DOHH2 (cell line): Measurements from ENCODE around the gene CNTNAP2.

Experiments used
- H3F3A ChIP-seq: fragments of 200-600 bp; sonication (generic), shearing (Covaris generic); 2 replicates; pipeline ENCODE4 v1.6.0; 2016; ENCODE audit warnings: antibody characterized with exemption, mild to moderate bottlenecking; ENCODE audit not compliant: control insufficient read depth, insufficient read depth
- H3K27ac ChIP-seq: fragments of 200-600 bp; sonication (generic); 2 replicates; pipeline ENCODE4 v1.5.1; 2014; ENCODE audit warnings: low read depth, mild to moderate bottlenecking, low read length, moderate library complexity
- H3K27me3 ChIP-seq: fragments of 200-600 bp; sonication (generic); 2 replicates; pipeline ENCODE4 v1.6.1; 2014; ENCODE audit warnings: mild to moderate bottlenecking, low read length, mixed read lengths; ENCODE audit not compliant: control insufficient read depth
- H3K36me3 ChIP-seq: fragments of 200-600 bp; sonication (generic); 2 replicates; pipeline ENCODE4 v1.6.1; 2014; ENCODE audit warnings: mild to moderate bottlenecking, low read length, moderate library complexity, mixed read lengths; ENCODE audit not compliant: control insufficient read depth
- H3K4me1 ChIP-seq: fragments of 200-600 bp; sonication (generic); 2 replicates; pipeline ENCODE4 v1.6.1; 2014; ENCODE audit warnings: mild to moderate bottlenecking, low read length, mixed read lengths; ENCODE audit not compliant: control insufficient read depth
- H3K4me2 ChIP-seq: fragments of 200-600 bp; sonication (generic); 2 replicates; pipeline ENCODE4 v1.6.0; 2014; ENCODE audit warnings: mild to moderate bottlenecking, low read length, moderate library complexity
- H3K4me3 ChIP-seq: fragments of 200-600 bp; sonication (generic); 2 replicates; pipeline ENCODE4 v1.5.1; 2014; ENCODE audit warnings: mild to moderate bottlenecking, low read length, mixed read lengths
- H3K79me2 ChIP-seq: fragments of 200-600 bp; sonication (generic); 2 replicates; pipeline ENCODE4 v1.6.1; 2014; ENCODE audit warnings: mild to moderate bottlenecking, low read length, mixed read lengths; ENCODE audit not compliant: control insufficient read depth
- H3K9me2 ChIP-seq: fragments of 200-600 bp; sonication (generic); replicated peaks from 2 replicates; pipeline ENCODE4 v1.6.1; 2014; ENCODE audit warnings: mild to moderate bottlenecking, low read length, mixed read lengths; ENCODE audit not compliant: control insufficient read depth
- H3K9me3 ChIP-seq: fragments of 200-600 bp; sonication (generic); 2 replicates; pipeline ENCODE4 v1.6.1; 2014; ENCODE audit warnings: antibody characterized with exemption, low read length, mixed read lengths; ENCODE audit not compliant: control insufficient read depth, insufficient read depth
- H4K20me1 ChIP-seq: fragments of 200-600 bp; sonication (generic); 2 replicates; pipeline ENCODE4 v1.6.0; 2014; ENCODE audit warnings: low read depth, mild to moderate bottlenecking, antibody characterized with exemption, low read length, moderate library complexity; ENCODE audit not compliant: control insufficient read depth, insufficient read depth
- CTCF ChIP-seq: fragments of 200-600 bp; sonication (generic); IDR thresholded peaks from one replicate; pipeline ENCODE4 v1.5.1; 2014; ENCODE audit warnings: antibody characterized with exemption, mild to moderate bottlenecking, low read depth, low read length; ENCODE audit not compliant: poor library complexity, severe bottlenecking
- EZH2phosphoT487 ChIP-seq: fragments of 200-600 bp; sonication (generic); IDR thresholded peaks from 2 replicates; pipeline ENCODE4 v1.6.1; 2017; ENCODE audit warnings: borderline replicate concordance, mild to moderate bottlenecking, antibody characterized with exemption, low read length, moderate library complexity, mixed read lengths

Gene CNTNAP2

GRCh38 chr7:147376192-147376591, 1259.6 kb downstream of the CNTNAP2 start:
- no peak overlapping the region for H3K4me3 ChIP-seq
- no peak overlapping the region for H3K4me2 ChIP-seq
- no peaks in the 10 kb centered on the region for H3F3A ChIP-seq
- no peaks in the 10 kb centered on the region for H3K36me3 ChIP-seq
- no peaks in the 10 kb centered on the region for H4K20me1 ChIP-seq
- H3K4me1 ChIP-seq = no peaks in the 10 kb centered on the region
- H3K9me2 ChIP-seq = no peaks in the 10 kb centered on the region; the same call in 1 of the 2 replicates
- TF ChIP-seq EZH2phosphoT487 = no peak
- TF ChIP-seq CTCF = no peak
- no peaks in the 10 kb centered on the region for H3K79me2 ChIP-seq
- no peak overlapping the region for H3K27ac ChIP-seq
- H3K9me3 ChIP-seq = no peaks in the 10 kb centered on the region
- H3K27me3 ChIP-seq = no peaks in the 10 kb centered on the region

GRCh38 chr7:147380926-147381325, 1264.3 kb downstream of the CNTNAP2 start:
- Histone ChIP-seq H3K9me3 (no peaks in the 10 kb centered on the region), H3K4me1 (no peaks in the 10 kb centered on the region), H3F3A (no peaks in the 10 kb centered on the region), H3K36me3 (no peaks in the 10 kb centered on the region), H3K27ac (no peak overlapping the region), H3K4me3 (no peak overlapping the region), H3K4me2 (no peak overlapping the region), H3K79me2 (no peaks in the 10 kb centered on the region), H4K20me1 (no peaks in the 10 kb centered on the region), H3K27me3 (no peaks in the 10 kb centered on the region), H3K9me2 (no peaks in the 10 kb centered on the region; the same call in 1 of the 2 replicates)
- TF ChIP-seq CTCF (no peak), EZH2phosphoT487 (no peak)

GRCh38 chr7:147394329-147394728, 1277.7 kb downstream of the CNTNAP2 start:
- H3K9me2 ChIP-seq = no peaks in the 10 kb centered on the region
- no peaks in the 10 kb centered on the region for H3K4me1 ChIP-seq
- H3F3A ChIP-seq = no peaks in the 10 kb centered on the region
- no peak overlapping the region for H3K4me2 ChIP-seq
- H3K79me2 ChIP-seq = no peaks in the 10 kb centered on the region
- no peak for TF ChIP-seq CTCF
- no peak for TF ChIP-seq EZH2phosphoT487
- no peaks in the 10 kb centered on the region for H4K20me1 ChIP-seq
- no peaks in the 10 kb centered on the region for H3K36me3 ChIP-seq
- H3K27me3 ChIP-seq = no peaks in the 10 kb centered on the region
- H3K9me3 ChIP-seq = no peaks in the 10 kb centered on the region
- no peak overlapping the region for H3K4me3 ChIP-seq
- no peak overlapping the region for H3K27ac ChIP-seq

GRCh38 chr7:147400221-147400689, 1283.7 kb downstream of the CNTNAP2 start:
- Histone ChIP-seq H3K9me2 (no peaks in the 10 kb centered on the region), H3K4me2 (no peak overlapping the region), H3K4me1 (no peaks in the 10 kb centered on the region), H4K20me1 (no peaks in the 10 kb centered on the region), H3F3A (no peaks in the 10 kb centered on the region), H3K27me3 (no peaks in the 10 kb centered on the region), H3K36me3 (no peaks in the 10 kb centered on the region), H3K79me2 (no peaks in the 10 kb centered on the region), H3K4me3 (no peak overlapping the region), H3K27ac (no peak overlapping the region), H3K9me3 (no peaks in the 10 kb centered on the region)
- TF ChIP-seq CTCF = no peak
- no peak for TF ChIP-seq EZH2phosphoT487
